ENCODE data around the gene CMSS1. TPM values are rescaled to one million over a fixed set of nuclear protein-coding genes. Genes with fewer than 3 reads are reported as not detected.
"Not testable (repeated sequence)": the region's sequence is repeated elsewhere in the genome, so short reads cannot be mapped to it uniquely, and the experiment has no call there.

CMSS1 gene
- total RNA-seq, 1 experiment from 2014 or later: 50.7 TPM

DNA sequence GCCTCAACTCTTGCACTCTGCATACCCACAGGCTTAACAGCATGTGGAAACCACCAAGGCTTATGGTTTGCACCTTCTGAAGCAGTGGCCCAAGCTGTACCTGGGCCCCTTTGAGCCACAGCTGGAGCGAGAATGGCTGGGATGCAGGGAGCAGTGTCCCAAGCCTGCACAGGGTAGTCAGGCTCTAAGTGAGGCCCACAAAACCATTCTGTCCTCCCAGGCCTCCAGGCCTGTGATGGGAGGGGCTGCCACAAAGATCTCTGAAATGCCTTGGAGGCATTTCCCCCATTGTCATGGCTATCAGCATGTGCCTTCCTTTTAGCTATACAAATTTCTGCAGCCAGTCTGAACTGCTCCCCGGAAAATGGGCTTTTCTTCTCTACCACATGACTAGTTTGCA lies 12.5 kb upstream of the CMSS1 start:
- in situ Hi-C loops (cut with HindIII; ENCODE audit: low pct_unique_long_range_greater_than_20kb, low sequenced_read_pairs): no loop called here
- no peak for DNase-seq (ENCODE audit: low read depth, low spot score)

DNA sequence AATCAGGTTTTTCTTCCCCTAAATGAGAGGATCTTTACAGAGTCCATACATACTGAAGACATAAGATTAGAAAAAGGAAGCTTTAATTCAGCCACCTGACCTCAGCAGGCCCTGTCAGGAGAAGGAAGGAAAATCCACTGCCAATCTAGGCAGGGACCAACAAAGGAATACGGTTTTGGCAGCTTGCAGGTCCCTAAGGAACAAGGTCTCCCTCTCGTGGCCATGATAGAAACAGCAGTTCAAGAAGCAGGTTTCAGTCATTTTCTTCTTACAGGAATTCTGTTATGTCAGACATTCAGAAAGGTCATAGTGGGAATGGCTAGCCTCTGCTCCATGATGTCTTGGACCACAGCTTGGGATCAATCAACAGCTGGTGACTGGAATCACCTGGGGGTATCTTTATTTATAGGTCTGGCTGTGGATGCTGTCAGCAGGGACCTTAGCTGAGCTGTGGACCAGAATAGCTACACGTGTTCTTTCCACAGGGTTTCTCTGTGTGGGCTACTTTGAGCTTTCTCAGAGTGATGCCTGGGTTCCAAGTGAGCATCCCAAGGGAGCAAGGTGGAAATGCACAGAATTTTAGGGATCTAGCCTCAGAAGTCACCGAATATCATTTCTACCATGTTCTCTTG lies 9.4 kb upstream of the CMSS1 start:
- in situ Hi-C loops (cut with HindIII; ENCODE audit: low pct_unique_long_range_greater_than_20kb, low sequenced_read_pairs): no loop called here
- peak; percentile 87 for DNase-seq (ENCODE audit: low read depth, low spot score)

DNA sequence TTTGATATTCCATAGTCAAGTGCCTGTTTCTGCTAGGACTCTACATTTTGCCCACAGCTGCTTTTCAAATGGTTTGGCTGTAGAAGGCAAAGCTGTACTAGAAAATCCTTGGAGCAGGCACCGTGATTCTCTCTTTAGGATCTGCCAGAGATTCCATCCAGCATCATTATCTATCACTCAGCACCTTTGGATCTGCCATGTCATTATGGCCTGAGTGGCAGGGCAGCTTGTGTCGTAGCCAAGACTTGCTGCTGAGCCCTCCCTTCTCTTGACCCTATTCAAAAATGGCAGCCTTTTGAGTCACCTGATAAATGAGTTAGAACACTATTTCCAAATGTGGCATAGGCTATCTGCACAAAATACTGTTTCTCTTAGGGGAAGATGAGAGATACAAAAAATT lies 8.1 kb upstream of the CMSS1 start:
- no peak for DNase-seq (ENCODE audit: low read depth, low spot score)
- in situ Hi-C loops (cut with HindIII; ENCODE audit: low pct_unique_long_range_greater_than_20kb, low sequenced_read_pairs): no loop called here

DNA sequence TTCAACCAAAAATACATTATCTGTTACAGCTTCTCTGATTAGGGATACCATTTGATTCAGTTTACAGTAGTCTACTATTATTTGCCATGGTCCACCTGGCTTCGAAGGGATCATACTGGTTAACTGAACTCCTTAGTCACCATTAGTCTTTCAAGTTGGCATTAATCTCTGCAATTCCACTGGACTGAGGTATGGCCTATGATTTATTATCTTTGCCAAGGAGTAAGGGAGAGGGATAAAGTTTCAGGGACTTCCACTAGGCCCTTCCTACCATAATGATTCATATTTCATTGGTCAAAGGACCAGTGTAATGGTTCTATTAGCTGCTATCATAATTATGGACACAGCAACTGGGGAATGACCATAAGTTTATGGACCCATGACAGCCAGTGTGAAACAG lies 7.3 kb upstream of the CMSS1 start:
- in situ Hi-C loops (cut with HindIII; ENCODE audit: low pct_unique_long_range_greater_than_20kb, low sequenced_read_pairs): no loop called here
- no peak for DNase-seq (ENCODE audit: low read depth, low spot score)

DNA sequence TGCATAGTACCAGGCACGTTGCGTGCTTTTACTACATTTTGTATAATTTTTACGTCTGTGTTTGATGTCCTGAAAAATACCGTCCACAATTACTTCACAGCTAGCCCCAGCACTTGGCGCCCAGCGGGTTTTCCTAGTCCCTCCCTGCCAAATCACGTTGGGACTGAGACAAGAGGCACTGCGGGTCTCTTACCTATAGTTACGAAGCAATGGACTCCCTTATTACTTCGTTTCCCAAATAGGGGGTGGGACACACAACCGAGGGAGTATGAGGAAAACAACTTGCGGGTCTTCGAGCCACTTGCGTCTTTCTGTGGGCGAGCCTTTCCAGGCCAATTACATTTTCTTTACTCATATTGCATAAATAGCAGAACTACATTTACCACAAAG lies 620 bp upstream of the CMSS1 start:
- in situ Hi-C loops (cut with HindIII; ENCODE audit: low pct_unique_long_range_greater_than_20kb, low sequenced_read_pairs): no loop called here
- DNase-seq (ENCODE audit: low read depth, low spot score): peak; percentile 26

DNA sequence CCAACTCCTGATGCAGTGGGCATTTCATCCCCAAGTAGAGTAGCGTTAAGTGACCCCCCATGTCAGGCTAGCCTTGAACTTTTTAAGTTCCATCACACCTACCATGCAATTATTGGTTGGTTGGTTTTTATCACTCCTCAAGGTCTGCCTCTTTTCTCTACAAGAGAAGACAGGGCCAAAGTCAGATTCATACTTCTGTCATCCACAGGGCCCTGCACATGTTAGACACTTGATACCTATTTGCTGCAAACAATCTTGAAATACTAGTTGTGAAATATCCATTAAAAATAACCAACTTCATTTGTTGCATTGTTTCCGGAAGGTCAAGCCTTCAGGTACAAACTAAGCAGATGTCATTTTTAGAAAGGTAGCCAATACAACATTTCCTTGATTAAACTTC lies 1.2 kb downstream of the CMSS1 start:
- in situ Hi-C loops (cut with HindIII; ENCODE audit: low pct_unique_long_range_greater_than_20kb, low sequenced_read_pairs): no loop called here
- DNase-seq (ENCODE audit: low read depth, low spot score): no peak

DNA sequence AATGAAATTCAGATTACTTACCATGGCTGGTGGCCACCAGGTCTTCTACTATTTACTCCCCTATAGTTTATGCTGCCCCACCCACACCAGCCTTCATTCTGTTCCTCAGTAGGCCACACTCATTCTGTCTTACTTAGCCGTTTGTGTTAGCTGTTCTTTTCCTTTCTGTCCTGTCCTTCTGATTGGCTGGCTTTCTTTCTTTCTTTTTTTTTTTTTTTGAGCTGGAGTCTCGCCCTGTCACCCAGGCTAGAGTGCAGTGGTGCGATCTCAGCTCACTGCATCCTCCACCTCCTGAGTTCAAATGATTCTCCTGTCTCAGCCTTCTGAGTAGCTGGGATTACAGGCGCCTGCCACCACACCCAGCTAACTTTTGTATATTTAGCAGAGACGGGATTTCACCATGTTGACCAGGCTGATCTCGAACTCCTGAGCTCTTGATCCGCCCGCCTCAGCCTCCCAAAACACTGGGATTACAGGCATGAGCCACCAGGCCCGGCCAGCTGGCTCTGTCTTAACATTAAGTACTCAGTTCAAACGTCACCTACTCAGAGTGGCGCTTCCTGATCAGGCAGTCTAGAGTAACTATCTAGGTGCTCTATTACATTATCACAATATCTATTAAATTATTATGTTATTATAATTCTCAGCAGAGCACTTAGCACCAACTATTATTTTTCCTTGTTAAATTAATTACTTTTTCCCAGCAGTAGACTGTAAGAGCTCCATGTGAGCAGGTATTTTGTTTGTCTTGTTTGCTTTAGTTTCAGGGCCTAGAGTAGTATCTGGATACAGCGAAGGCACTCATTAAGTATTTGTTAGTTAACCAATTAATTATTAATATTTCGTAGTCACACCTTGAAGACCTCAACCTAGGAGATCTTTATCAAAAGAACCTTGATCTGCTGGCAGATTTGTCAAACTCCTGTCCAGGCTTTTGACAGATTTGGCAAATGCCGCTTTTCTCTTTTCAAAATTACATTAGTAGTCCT lies 6.4 kb downstream of the CMSS1 start:
- in situ Hi-C loops (cut with HindIII; ENCODE audit: low pct_unique_long_range_greater_than_20kb, low sequenced_read_pairs): no loop called here
- DNase-seq (ENCODE audit: low read depth, low spot score): no peak

DNA sequence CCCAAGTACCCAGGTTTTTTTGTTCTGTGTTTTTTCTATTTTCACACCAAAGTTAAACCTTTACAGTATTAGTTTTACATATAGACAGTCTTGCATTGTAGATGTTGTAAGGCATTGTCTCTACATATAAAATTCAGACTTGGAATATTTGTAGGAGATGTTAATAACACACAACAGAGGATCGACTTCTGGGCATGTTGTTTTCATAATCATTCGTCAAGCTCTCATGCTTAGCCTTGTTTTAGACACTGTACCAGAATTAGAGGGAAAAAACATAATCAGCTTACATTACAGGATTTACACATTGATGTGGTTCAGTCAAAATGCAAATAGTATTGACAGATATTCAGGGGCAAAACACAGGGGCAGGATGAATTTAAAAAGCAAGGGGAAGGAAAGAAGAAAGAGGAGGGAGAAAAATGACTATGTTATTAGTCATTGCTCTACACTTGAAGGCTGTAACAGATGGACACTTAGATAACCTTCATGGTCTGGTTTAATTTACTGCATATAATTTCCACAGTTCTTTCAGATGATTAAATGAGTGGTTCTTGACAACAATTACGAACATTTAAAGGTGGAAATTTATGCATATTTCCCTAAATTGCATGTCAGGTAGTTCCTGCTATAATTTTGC lies 7.5 kb downstream of the CMSS1 start:
- in situ Hi-C loops (cut with HindIII; ENCODE audit: low pct_unique_long_range_greater_than_20kb, low sequenced_read_pairs): no loop called here
- no peak for DNase-seq (ENCODE audit: low read depth, low spot score)

DNA sequence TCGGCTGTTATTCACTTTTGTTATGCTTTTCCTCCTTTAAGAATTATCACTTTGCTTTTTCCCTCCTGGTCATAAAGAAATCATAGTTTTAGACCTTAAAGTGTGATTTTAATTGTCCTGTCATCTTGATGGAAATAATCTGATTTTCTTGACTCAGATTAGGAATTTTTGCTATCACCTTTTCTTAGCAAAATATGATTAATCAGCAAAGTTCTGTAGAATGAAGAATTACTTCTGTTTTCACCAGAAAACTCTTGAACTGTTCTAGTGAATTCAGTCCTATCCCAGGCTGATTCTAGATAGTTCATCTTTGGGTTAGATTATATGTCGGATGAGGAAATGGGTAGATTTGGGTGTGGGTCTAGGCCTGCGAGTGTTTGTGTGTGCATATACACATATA lies 12.2 kb downstream of the CMSS1 start:
- in situ Hi-C loops (cut with HindIII; ENCODE audit: low pct_unique_long_range_greater_than_20kb, low sequenced_read_pairs): no loop called here
- DNase-seq (ENCODE audit: low read depth, low spot score): no peak

DNA sequence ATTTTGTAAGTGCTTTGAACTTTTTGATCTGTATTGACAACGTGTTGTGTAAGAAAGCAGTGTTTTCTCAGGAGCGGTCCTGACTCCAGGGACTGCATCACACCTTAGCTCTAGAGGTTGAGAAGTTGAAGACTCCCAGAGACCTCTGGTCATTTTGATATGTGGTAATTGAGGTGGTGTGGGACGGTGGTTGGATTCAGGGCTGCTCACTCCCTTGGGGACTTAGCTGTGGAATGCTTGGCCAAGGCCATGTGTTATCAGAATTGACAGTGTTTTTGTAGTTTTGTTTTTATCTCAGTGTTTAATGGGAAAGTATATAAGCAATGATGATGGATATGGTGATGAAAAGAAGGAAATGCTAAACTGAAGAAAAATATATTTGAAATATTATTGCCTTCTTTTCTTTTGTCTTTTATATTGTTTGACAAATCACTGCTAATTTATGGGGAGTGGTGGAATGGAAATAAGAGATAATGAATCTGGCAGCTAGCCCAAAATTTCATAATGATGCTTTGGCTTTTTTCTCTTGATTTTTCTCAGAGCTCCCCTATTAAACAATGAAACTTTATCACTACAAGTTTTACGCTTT lies 16.0 kb downstream of the CMSS1 start:
- no peak for DNase-seq (ENCODE audit: low read depth, low spot score)
- in situ Hi-C loops (cut with HindIII; ENCODE audit: low pct_unique_long_range_greater_than_20kb, low sequenced_read_pairs): no loop called here

DNA sequence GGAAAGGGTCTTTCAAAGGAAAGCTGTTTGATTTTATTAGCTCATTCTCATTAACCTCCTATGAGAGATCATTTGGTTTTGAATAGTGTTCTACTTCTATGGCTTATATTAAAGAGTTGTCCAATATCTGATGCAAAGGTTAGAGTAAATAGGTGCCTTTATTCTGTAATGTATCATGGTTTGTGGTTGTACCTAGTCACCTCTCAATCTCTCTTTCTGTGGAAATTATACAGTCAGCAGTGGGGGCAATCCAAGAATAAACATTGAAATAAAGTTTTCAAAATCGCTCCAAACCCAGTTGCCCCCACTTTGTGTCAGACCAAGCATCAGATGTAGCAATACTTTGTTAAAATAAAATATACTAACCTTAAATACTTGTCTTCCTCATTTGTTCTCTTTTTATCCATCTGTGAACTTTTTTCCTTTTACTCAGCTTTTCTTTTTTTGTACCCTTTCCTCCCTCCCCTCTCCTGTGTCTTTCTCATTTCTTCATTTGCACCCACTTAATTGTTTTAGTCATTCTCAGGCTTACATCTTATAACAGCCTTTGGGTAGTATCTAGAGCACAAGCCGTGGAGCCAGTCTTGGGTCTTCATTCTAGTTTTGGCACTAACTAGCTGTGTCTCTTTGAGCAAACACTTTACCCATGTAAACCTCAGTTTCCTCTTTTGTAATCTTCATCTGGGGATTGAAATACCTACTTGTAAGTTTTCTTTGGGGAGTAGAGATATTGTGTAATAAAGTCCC lies 16.7 kb downstream of the CMSS1 start:
- in situ Hi-C loops (cut with HindIII; ENCODE audit: low pct_unique_long_range_greater_than_20kb, low sequenced_read_pairs): no loop called here

DNA sequence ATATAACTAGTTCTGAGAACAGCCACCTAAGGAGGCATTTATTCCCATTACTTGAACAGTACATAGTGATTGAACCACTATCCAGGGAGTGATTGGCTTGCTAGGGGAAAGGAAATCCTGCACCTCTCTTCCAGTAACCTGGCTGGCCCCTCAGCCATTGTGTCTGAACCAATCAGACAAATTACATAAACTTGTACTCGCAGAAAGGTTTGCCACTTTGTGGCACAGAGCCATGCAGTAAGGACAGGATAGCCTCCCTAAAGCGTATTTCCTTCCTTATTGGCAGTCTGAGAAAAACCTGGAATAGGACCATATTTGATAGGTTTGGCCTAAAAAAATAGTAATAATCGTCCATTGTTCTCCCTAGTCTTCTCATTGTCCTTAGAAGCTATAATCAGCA lies 19.0 kb downstream of the CMSS1 start:
- in situ Hi-C loops (cut with HindIII; ENCODE audit: low pct_unique_long_range_greater_than_20kb, low sequenced_read_pairs): no loop called here
- DNase-seq (ENCODE audit: low read depth, low spot score): no peak

More for the DNA sequence above, 16.7 kb downstream of the CMSS1 start:
- DNase-seq (ENCODE audit: low read depth, low spot score): no peak

DNA sequence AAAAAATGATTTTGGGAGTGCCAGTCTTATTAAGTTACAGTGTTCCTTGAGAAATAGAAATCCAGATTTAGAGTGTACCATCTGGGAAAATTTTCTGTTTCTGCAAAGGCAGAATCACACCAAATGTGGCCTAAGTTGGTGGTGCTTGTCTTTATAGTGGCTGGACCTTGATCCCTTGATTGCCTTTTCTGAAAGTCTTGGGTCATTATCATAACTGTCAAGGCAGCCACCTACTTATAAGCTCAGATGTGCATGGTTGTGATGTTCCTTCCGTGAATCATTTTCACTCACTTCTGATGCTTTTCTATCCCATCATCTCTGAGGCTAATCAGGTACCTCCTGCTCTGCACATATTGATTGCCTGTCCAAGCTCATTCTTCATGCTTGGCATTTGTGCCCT lies 20.1 kb downstream of the CMSS1 start:
- in situ Hi-C loops (cut with HindIII; ENCODE audit: low pct_unique_long_range_greater_than_20kb, low sequenced_read_pairs): no loop called here
- DNase-seq (ENCODE audit: low read depth, low spot score): no peak

DNA sequence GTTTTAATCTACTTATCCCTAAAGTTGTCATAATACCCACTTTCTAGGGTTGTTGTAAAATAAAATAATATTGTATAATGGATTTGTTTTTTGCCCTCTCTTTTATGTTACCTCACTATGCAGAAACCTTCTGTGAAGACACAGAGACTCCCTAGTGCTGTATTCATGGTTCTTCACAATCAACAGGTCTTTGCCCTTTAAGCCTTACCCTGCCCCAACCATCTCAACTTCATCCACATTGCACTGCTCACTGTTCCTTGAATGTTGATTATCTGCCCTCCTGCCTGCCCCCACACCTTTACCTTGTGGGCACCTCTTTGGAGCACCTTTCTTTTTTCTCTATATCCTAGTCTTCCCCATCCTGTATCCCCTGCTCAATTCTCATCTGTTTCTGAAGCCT lies 21.1 kb downstream of the CMSS1 start:
- in situ Hi-C loops (cut with HindIII; ENCODE audit: low pct_unique_long_range_greater_than_20kb, low sequenced_read_pairs): no loop called here
- no peak for DNase-seq (ENCODE audit: low read depth, low spot score)

DNA sequence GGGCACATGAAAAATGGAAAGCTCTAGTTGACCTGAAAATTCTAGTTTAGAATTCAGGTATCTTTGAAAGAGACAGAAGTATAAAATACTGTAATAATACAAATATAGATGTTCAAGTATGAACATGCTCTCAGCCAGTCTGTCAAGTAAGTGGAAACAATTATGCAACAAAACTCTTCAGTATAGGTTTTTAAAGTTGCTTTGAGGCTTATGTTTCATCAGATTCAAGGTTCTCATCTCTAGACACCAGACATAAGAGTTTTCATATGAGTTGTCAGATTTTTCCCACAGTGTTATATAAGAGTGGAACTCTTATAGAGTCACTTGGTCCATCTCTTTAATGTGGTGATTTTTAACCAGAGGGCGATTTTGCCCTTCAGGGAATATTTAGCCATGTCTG lies 22.0 kb downstream of the CMSS1 start:
- DNase-seq (ENCODE audit: low read depth, low spot score): no peak
- in situ Hi-C loops (cut with HindIII; ENCODE audit: low pct_unique_long_range_greater_than_20kb, low sequenced_read_pairs): no loop called here

DNA sequence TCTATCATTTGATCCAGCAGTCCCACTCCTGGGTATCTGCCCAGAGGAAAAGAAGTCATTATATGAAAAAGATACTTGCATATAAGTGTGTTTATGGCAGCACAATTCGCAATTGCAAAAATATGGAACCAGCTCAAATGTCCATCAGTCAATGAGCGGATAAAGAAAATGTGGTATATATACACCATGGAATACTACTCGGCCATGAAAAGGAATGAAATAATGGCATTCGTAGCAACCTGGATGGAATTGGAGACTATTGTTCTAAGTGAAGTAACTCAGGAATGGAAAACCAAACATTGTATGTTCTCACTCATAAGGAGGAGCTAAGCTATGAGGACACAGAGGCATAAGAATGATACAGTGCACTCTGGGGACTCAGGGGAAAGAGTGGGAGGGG lies 24.3 kb downstream of the CMSS1 start:
- in situ Hi-C loops (cut with HindIII; ENCODE audit: low pct_unique_long_range_greater_than_20kb, low sequenced_read_pairs): not testable (repeated sequence)

DNA sequence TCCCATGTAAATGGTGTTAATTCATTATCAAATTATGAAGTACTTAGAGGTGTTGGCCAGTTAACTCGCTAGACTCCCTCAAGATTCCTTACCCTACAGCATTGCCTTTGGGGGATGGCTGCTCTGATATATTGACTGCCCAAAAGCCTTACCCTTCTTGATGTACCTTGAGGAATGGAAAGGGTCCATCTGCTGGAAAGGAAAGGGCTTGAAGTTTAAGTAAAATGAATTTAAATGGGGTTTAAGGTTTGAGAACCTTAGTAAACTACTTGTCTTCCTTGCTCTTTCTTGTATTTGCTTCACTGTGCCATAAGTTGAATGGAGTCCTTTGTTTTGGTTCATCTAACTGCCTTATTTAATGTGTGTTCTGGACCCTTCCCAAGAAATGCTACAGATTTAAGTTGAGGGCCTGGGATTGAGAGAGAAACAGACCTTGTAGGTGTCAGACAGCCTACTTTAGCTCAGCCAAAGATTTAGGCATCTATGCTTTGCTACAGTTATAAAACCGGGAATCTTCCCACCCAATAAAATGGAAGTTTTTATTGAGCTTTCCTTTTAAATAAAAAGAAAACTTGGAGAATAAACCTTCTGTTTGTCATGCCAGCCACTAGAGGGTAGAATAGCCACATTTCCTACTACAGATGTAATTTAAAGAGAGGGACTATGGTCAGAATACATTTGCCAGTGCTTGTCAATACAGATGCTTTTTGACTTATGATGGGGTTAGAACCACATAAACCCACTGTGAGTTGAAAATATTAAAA lies 25.3 kb downstream of the CMSS1 start:
- in situ Hi-C loops (cut with HindIII; ENCODE audit: low pct_unique_long_range_greater_than_20kb, low sequenced_read_pairs): no loop called here
- DNase-seq (ENCODE audit: low read depth, low spot score): peak; percentile 67

More for the DNA sequence above, 24.3 kb downstream of the CMSS1 start:
- not testable (repeated sequence) for DNase-seq (ENCODE audit: low read depth, low spot score)
